ENCODE results near the gene ITGAL. TPM values are rescaled to one million over a fixed set of nuclear protein-coding genes. Genes with fewer than 3 reads are reported as not detected.

ITGAL gene
- total and polyA plus RNA-seq, 2 donors (not counting 3 experiments of a cell fraction or from before 2014, with no cell fraction given): not detected

- DNase-seq (ENCODE audit: low read depth, low spot score): no peak
- intact Hi-C loops (cut with micrococcal nuclease): no loop called here
- no peaks in the 10 kb centered on the region for H4K20me1 ChIP-seq (replicated peaks; ENCODE audit: control insufficient read depth, extremely low read depth, insufficient read depth, low read length)
- BruUV-seq (replicated peaks): no TSS peak
- H3K4me3 ChIP-seq (replicated peaks in 1 of 3; ENCODE audit: insufficient read depth in 1 of 3, low read depth in 1 of 3, low read length in 3 of 3): no peak overlapping the region
- H3K27me3 ChIP-seq (ENCODE audit: control insufficient read depth in 2 of 2, insufficient read depth in 2 of 2, low read length in 2 of 2): no peaks in the 10 kb centered on the region
- no peak overlapping the region for H3K4me2 ChIP-seq (ENCODE audit: insufficient read depth, low read length)
- peaks cover 2% of the 10 kb centered on the region for H3K79me2 ChIP-seq (ENCODE audit: control insufficient read depth, insufficient read depth, low read length)
- H3K27ac ChIP-seq (ENCODE audit: insufficient read depth, low read depth, low read length): no peak overlapping the region
- no peak overlapping the region for H3K9ac ChIP-seq (replicated peaks; ENCODE audit: extremely low read depth, insufficient read depth, low read length)
- peaks cover 18% of the 10 kb centered on the region for H3K4me1 ChIP-seq (ENCODE audit: control insufficient read depth, extremely low read depth, insufficient read depth, low read length)
- no peak overlapping the region for H2AFZ ChIP-seq (ENCODE audit: low read depth, low read length)
- TF ChIP-seq FOS (IDR thresholded peaks at IDR 0.05; ENCODE audit: borderline replicate concordance, insufficient read depth, low read length): no peak
- TF ChIP-seq POLR2AphosphoS5 (IDR thresholded peaks at IDR 0.05; ENCODE audit: insufficient read depth, low read depth, low read length): no peak
- TF ChIP-seq, protein P1, sequence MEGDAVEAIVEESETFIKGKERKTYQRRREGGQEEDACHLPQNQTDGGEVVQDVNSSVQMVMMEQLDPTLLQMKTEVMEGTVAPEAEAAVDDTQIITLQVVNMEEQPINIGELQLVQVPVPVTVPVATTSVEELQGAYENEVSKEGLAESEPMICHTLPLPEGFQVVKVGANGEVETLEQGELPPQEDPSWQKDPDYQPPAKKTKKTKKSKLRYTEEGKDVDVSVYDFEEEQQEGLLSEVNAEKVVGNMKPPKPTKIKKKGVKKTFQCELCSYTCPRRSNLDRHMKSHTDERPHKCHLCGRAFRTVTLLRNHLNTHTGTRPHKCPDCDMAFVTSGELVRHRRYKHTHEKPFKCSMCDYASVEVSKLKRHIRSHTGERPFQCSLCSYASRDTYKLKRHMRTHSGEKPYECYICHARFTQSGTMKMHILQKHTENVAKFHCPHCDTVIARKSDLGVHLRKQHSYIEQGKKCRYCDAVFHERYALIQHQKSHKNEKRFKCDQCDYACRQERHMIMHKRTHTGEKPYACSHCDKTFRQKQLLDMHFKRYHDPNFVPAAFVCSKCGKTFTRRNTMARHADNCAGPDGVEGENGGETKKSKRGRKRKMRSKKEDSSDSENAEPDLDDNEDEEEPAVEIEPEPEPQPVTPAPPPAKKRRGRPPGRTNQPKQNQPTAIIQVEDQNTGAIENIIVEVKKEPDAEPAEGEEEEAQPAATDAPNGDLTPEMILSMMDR (IDR thresholded peaks at IDR 0.05; ENCODE audit: extremely low read depth in 1 of 2, insufficient read depth in 1 of 2, low read depth in 1 of 2, low read length in 2 of 2): no peak
- TF ChIP-seq MYC (IDR thresholded peaks at IDR 0.05; ENCODE audit: low read depth, low read length): no peak
- TF ChIP-seq EZH2 (IDR thresholded peaks at IDR 0.05; ENCODE audit: borderline replicate concordance, low read depth, low read length, severe bottlenecking): no peak
- dilution Hi-C loops (cut with MboI; ENCODE audit: extremely low pct_ligation_motif_present, low sequenced_read_pairs): no loop called here
- POLR2A ChIA-PET: no interaction called here
- no peaks in the 10 kb centered on the region for H3K9me1 ChIP-seq (replicated peaks; ENCODE audit: control insufficient read depth, extremely low read depth, insufficient read depth, low read length)
- FAIRE-seq: no peak
- peaks cover 0 to 2% of the 10 kb centered on the region in 2 experiments for H3K36me3 ChIP-seq (ENCODE audit: control insufficient read depth in 2 of 2, extremely low read depth in 1 of 2, insufficient read depth in 2 of 2, low read length in 2 of 2)
- no peaks in the 10 kb centered on the region for H3K9me3 ChIP-seq (replicated peaks; ENCODE audit: control insufficient read depth, insufficient read depth, low read length)
- CTCF ChIA-PET: no interaction called here
Observed at GRCh38 chr16:30532285-30533145, 60.0 kb downstream of the ITGAL start.

Data from endothelial cell of umbilical vein (primary cell).